Natural killer cell (primary cell): ENCODE data around the gene POLR3B. TPM values are rescaled to one million over a fixed set of nuclear protein-coding genes. Genes with fewer than 3 reads are reported as not detected.

Experiments
- ATAC-seq, 3 donors: fragments of 150-1000 bp in 2 of 3; fragments of 200-7000 bp in 1 of 3; cut with Tn5 transposase; 1 replicate in 1 of 3; 2 replicates in 2 of 3; pipeline ENCODE4 v1.10.0; 2021; ENCODE audit warnings: mild to moderate bottlenecking in 2 of 3, moderate library complexity in 2 of 3
- DNase-seq, 2 donors: peaks; one replicate each; pipeline versions ENCODE4 v3.0.0 to v3.0.0-alpha.2; 2013 to 2021; ENCODE audit warnings: mixed read lengths in 1 of 2
- H3K27ac ChIP-seq: one replicate; pipeline ENCODE4 v1.5.1; 2013; ENCODE audit warnings: mild to moderate bottlenecking, low read length
- H3K27me3 ChIP-seq: one replicate; pipeline ENCODE4 v1.6.1; 2013; ENCODE audit warnings: low read length; ENCODE audit not compliant: control insufficient read depth, insufficient read depth
- H3K36me3 ChIP-seq: one replicate; pipeline ENCODE4 v1.6.1; 2013; ENCODE audit warnings: low read length; ENCODE audit not compliant: control insufficient read depth, insufficient read depth
- H3K4me1 ChIP-seq: one replicate; pipeline ENCODE4 v1.6.1; 2013; ENCODE audit warnings: low read length; ENCODE audit not compliant: control insufficient read depth, insufficient read depth
- H3K4me3 ChIP-seq: one replicate; pipeline ENCODE4 v1.5.1; 2013; ENCODE audit warnings: low read length
- H3K9me3 ChIP-seq: one replicate; pipeline ENCODE4 v1.6.1; 2013; ENCODE audit warnings: low read length; ENCODE audit not compliant: control insufficient read depth, insufficient read depth
- H3K27ac Mint-ChIP-seq, 2 donors: one replicate each; pipeline ENCODE4 v1.8.0; 2022; ENCODE audit warnings: mild to moderate bottlenecking in 2 of 2, mixed read lengths in 2 of 2, moderate library complexity in 1 of 2
- H3K27me3 Mint-ChIP-seq, 2 donors: one replicate each; pipeline ENCODE4 v1.8.0; 2022; ENCODE audit warnings: low read depth in 2 of 2, mixed read lengths in 2 of 2
- H3K36me3 Mint-ChIP-seq: one replicate; pipeline ENCODE4 v1.8.0; 2022; ENCODE audit warnings: mixed read lengths
- H3K4me1 Mint-ChIP-seq, 2 donors: one replicate each; pipeline ENCODE4 v1.8.0; 2022; ENCODE audit warnings: mixed read lengths in 2 of 2
- H3K4me3 Mint-ChIP-seq: one replicate; pipeline ENCODE4 v1.8.0; 2022; ENCODE audit warnings: mild to moderate bottlenecking, moderate library complexity, mixed read lengths
- H3K9me3 Mint-ChIP-seq, 2 donors: one replicate each; pipeline ENCODE4 v1.8.0; 2022; ENCODE audit warnings: mixed read lengths in 2 of 2
- CTCF ChIP-seq: fragments of 200-600 bp; IDR thresholded peaks from one replicate; pipeline ENCODE4 v1.8.0; 2022; ENCODE audit warnings: antibody characterized with exemption
- WGBS: methylation state at CpG from one replicate; pipeline ENCODE4 v1.1.7; 2013; ENCODE audit warnings: missing lambda C conversion rate; ENCODE audit not compliant: insufficient coverage; 5-methylcytosine and 5-hydroxymethylcytosine counted together
- intact Hi-C: fragments of 100-400 bp; cut with micrococcal nuclease; formaldehyde crosslinking; loops from one replicate; pipeline ENCODE4 v1.14.2; 2022
- total RNA-seq, 4 donors: library from RNA; stranded (reverse); fragments of 120-200 nt in 1 of 4; gene quantifications; one replicate each; pipeline versions ENCODE4 v1.2.3 to v1.2.4, GENCODE V29; 2013 to 2022

The POLR3B gene
- total RNA-seq, 3 donors from 2014 or later (not counting 1 experiment from before 2014, with no cell fraction given) = 3.8 to 8.1 (median 5.4) TPM

- Histone ChIP-seq H3K36me3 (peaks cover 13% of the 10 kb centered on the region), H3K27me3 (no peaks in the 10 kb centered on the region), H3K4me1 (no peaks in the 10 kb centered on the region), H3K9me3 (no peaks in the 10 kb centered on the region), H3K4me3 (no peak overlapping the region), H3K27ac (no peak overlapping the region)
- H3K27me3 Mint-ChIP-seq = no peaks in the 10 kb centered on the region
- no peak for TF ChIP-seq CTCF
- intact Hi-C loops = loop anchor here (1.0 to 5.0 kb wide), 3 partner anchors 533 to 1220 kb away; no protein-coding TSS in a partner anchor
- no peak overlapping the region for H3K27ac Mint-ChIP-seq
- H3K4me1 Mint-ChIP-seq = no peaks in the 10 kb centered on the region
- no peaks in the 10 kb centered on the region for H3K9me3 Mint-ChIP-seq
- ATAC-seq (no peak), DNase-seq (no peak)
- WGBS = 97% methylated on average over 2 of the region's 5 CpGs
- no peak overlapping the region for H3K4me3 Mint-ChIP-seq
- H3K36me3 Mint-ChIP-seq = no peaks in the 10 kb centered on the region
Measured at GRCh38 chr12:106386813-106387535, 29.4 kb downstream of the POLR3B start.

DNA sequence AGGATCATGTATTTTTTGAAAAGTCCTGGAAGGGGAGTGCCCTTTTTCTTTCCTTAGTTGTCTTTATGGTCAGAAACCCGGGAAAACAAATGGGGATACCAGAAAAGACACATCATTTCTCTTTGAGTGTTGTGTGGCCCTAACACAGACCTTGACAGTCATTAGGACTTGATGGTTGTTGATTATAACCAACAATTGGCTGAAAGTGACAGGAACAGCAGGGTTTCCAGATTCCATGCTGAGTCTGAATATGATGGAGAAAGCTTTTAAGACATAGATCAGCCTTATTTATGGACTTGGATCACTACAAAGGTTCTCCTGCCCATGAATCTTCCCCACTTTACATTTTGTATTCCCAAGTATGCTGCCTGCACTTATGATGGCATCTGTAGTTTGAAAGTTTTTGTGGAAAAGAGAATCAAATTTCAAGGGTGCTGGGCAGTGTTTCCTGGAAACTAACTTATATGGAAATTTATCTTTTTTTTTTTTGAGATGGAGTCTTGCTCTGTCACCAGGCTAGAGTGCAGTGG is 30.4 kb downstream of the POLR3B start:
- Mint-ChIP-seq H3K36me3 (peaks cover 3% of the 10 kb centered on the region), H3K27ac (no peak overlapping the region), H3K4me3 (no peak overlapping the region), H3K4me1 (no peaks in the 10 kb centered on the region), H3K9me3 (no peaks in the 10 kb centered on the region), H3K27me3 (no peaks in the 10 kb centered on the region)
- 63% methylated on average over 1 of the region's 1 CpG for WGBS
- H3K27ac ChIP-seq = no peak overlapping the region
- ATAC-seq (no peak), DNase-seq (no peak)
- peaks cover 8% of the 10 kb centered on the region for H3K36me3 ChIP-seq
- H3K27me3 ChIP-seq = no peaks in the 10 kb centered on the region
- no peaks in the 10 kb centered on the region for H3K9me3 ChIP-seq
- intact Hi-C loops = loop anchor here (5.0 kb wide), 2 partner anchors 714 to 1219 kb away; no protein-coding TSS in a partner anchor
- no peaks in the 10 kb centered on the region for H3K4me1 ChIP-seq
- no peak overlapping the region for H3K4me3 ChIP-seq
- no peak for TF ChIP-seq CTCF

DNA sequence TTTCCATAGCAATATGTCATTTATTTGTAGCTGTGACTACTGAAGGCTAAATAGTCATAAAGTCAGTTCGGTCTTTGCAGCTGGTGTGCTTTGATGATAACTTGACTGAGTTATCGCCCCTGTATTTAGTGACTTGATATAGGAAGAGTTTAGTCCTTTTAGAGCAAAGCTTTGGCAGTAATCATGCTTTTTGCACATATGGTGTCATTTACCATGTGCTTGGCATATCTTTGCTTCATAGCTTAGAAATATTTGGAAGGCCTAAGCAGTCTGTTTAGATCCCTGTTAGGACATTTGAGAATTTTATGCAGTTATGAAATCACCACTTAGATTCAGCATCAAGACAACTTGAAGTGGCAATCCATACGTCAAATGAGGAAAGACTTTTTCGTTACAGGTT is 31.6 kb downstream of the POLR3B start:
- Mint-ChIP-seq H3K4me3 (no peak overlapping the region), H3K27ac (no peak overlapping the region), H3K36me3 (peaks cover 15% of the 10 kb centered on the region), H3K4me1 (no peaks in the 10 kb centered on the region), H3K9me3 (no peaks in the 10 kb centered on the region), H3K27me3 (no peaks in the 10 kb centered on the region)
- Histone ChIP-seq H3K4me1 (no peaks in the 10 kb centered on the region), H3K36me3 (peaks cover 13% of the 10 kb centered on the region), H3K27ac (no peak overlapping the region), H3K27me3 (no peaks in the 10 kb centered on the region), H3K9me3 (no peaks in the 10 kb centered on the region), H3K4me3 (no peak overlapping the region)
- ATAC-seq = no peak
- intact Hi-C loops = loop anchor here (5.0 kb wide), 2 partner anchors 713 to 1218 kb away; no protein-coding TSS in a partner anchor
- TF ChIP-seq CTCF = no peak
- DNase-seq = no peak
- WGBS = 98% methylated on average over 4 of the region's 4 CpGs
